Measurements from ENCODE around the gene MINK1.

GRCh38 chr17:4854111-4854681, 21.1 kb downstream of the MINK1 start:
- TF ChIP-seq POLR2A (IDR thresholded peaks at IDR 0.05) (no peak), CTCF (IDR thresholded peaks at IDR 0.05) (no peak)

Measured in ovary (tissue), 3 donors.